Activated CD4-positive, alpha-beta T cell treated with anti-CD3 and anti-CD28 coated beads, Interleukin-2, amount 10 ng/mL, durations not matched to agents 7 days and 5 days (primary cell): Measurements from ENCODE around the gene PCGF3. TPM values are rescaled to one million over a fixed set of nuclear protein-coding genes. Genes with fewer than 3 reads are reported as not detected.
"Not testable (repeated sequence)": the region's sequence is repeated elsewhere in the genome, so short reads cannot be mapped to it uniquely, and the experiment has no call there.

Source experiments
- CTCF ChIA-PET: fragments of 350-600 bp; sonication (Branson Sonifier 250); formaldehyde crosslinking; loops from one replicate; lab custom pipeline; 2021; ENCODE audit warnings: antibody characterized with exemption; lab: Charles Lee
- POLR2A ChIA-PET: fragments of 350-600 bp; sonication (Branson Sonifier 250); formaldehyde crosslinking; loops from one replicate; lab custom pipeline; 2021; ENCODE audit warnings: antibody characterized with exemption; lab: Charles Lee
- DNase-seq: peaks from one replicate; pipeline ENCODE4 v3.0.0-alpha.2; 2020
- H3K27ac Mint-ChIP-seq: one replicate; pipeline ENCODE4 v1.8.0; 2021; ENCODE audit warnings: mild to moderate bottlenecking, moderate library complexity, mixed read lengths
- H3K27me3 Mint-ChIP-seq: one replicate; pipeline ENCODE4 v1.8.0; 2021; ENCODE audit warnings: mixed read lengths
- H3K36me3 Mint-ChIP-seq: one replicate; pipeline ENCODE4 v1.8.0; 2021; ENCODE audit warnings: low read depth, mixed read lengths
- H3K4me1 Mint-ChIP-seq: one replicate; pipeline ENCODE4 v1.8.0; 2021; ENCODE audit warnings: mixed read lengths
- H3K4me3 Mint-ChIP-seq: one replicate; pipeline ENCODE4 v1.8.0; 2021; ENCODE audit warnings: mild to moderate bottlenecking, moderate library complexity, mixed read lengths
- H3K9me3 Mint-ChIP-seq: one replicate; pipeline ENCODE4 v1.8.0; 2021; ENCODE audit warnings: mixed read lengths
- total RNA-seq, 2 experiments: library from RNA; stranded (reverse); gene quantifications; one replicate each; pipeline ENCODE4 v1.2.3, GENCODE V29; 2021

Gene PCGF3
- total RNA-seq, 2 experiments from 2014 or later, result 34.9 to 36.8 TPM

GRCh38 chr4:764405-765169 lies 59.0 kb downstream of the PCGF3 start:
- Mint-ChIP-seq H3K36me3 (peaks cover 59% of the 10 kb centered on the region), H3K9me3 (no peaks in the 10 kb centered on the region), H3K27ac (no peak overlapping the region), H3K27me3 (no peaks in the 10 kb centered on the region), H3K4me1 (peaks cover 11% of the 10 kb centered on the region), H3K4me3 (no peak overlapping the region)
- no peak for DNase-seq
- ChIA-PET CTCF (interaction anchor here (0.9 to 1.9 kb wide), 2 partner anchors 11 to 22 kb away, joined by 5 to 8 read pairs; no protein-coding TSS in a partner anchor), POLR2A (no interaction called here)

DNA sequence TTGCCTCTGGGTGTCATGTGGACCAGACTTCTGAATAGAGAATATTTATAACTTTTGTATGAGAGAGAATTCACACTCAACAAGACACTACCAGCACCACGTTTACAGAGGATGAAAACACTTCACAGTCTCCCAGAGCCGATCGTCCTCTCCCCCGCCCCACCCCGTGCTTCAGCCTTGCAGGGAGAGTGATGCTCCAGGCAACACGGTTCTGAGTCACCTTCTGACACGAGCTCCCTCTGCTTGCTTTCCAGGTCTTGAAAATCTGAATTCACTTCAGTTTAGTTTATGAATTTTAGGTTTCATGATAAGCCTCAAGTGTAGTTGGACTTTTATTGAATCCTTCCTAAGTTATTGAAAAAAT lies 60.5 kb downstream of the PCGF3 start:
- CTCF ChIA-PET, result interaction anchor here (1.1 to 1.9 kb wide), 3 partner anchors 9 to 90 kb away, joined by 3 to 8 read pairs (median 6); no protein-coding TSS in a partner anchor

DNA sequence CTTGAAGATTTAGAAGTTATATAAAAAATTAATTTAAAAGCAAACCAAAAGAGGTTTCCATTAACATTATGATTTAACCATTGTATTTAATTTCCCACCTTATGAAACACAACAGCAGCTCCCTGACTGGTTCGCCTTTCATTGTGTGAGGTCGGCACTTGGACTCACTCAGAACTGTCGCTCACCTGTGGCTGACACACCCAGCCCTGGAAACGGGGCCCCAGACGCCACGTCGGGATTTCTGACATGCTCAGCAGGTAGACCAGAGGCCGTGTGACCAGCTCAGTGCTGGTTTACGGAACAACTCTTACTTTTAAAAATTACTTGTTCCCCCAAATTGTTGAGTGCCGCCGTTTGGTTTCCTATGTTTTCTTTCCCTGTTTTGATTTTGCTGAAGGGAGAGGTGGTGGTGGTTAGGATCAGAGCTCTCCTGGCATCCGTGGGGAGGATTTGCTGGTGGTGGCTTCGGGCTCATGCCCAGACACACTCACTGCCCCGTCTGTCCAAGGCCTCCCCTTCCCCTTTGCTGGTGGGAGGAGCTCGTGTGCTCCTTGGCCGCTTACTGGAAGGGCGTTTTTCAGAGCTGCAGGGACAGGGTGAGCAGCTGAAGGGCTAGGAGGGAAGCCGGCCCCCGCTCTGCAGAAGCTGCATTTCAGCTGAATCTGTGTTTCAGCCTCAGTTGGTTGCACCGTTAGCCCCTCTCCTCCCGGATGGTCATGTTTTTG lies 61.1 kb downstream of the PCGF3 start:
- Mint-ChIP-seq H3K27ac (no peak overlapping the region), H3K4me3 (no peak overlapping the region), H3K27me3 (no peaks in the 10 kb centered on the region), H3K36me3 (peaks cover 51% of the 10 kb centered on the region), H3K4me1 (peaks cover 7% of the 10 kb centered on the region), H3K9me3 (no peaks in the 10 kb centered on the region)
- POLR2A ChIA-PET, result interaction anchor here (1.2 kb wide), 1 partner anchor 220 kb away, joined by 8 read pairs; the partner anchor contains the start of gene IDUA
- DNase-seq, result no peak
- CTCF ChIA-PET, result interaction anchor here (0.6 to 1.9 kb wide), 5 partner anchors 9 to 89 kb away, joined by 3 to 8 read pairs (median 3); no protein-coding TSS in a partner anchor

More for the DNA sequence above, 60.5 kb downstream of the PCGF3 start:
- no peaks in the 10 kb centered on the region for H3K9me3 Mint-ChIP-seq
- POLR2A ChIA-PET, result interaction anchor here (1.2 kb wide), 1 partner anchor 221 kb away, joined by 8 read pairs; the partner anchor contains the start of gene IDUA
- peaks cover 56% of the 10 kb centered on the region for H3K36me3 Mint-ChIP-seq
- no peak for DNase-seq
- H3K27ac Mint-ChIP-seq, result peak overlapping the region; percentile 71
- H3K4me1 Mint-ChIP-seq, result peaks cover 7% of the 10 kb centered on the region
- H3K4me3 Mint-ChIP-seq, result no peak overlapping the region
- no peaks in the 10 kb centered on the region for H3K27me3 Mint-ChIP-seq

DNA sequence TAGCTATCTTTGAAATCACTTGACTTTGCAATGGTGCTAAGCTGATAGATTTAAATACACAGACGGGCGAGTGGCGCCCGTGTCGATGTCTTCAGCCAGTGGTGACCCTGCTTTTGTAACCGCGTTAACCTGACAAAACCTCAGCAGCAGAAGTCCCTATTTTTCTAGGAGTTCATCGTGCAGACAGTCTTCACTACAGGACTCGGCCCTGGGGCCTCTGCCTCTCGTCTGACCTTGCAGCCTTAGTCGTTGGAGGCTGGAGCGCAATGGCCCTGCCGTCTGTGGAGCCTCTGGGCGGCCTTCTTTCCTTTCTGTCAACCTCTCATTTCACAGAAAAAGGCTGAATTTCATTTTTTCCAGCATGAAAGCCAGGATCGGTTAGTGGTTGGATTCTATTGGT lies 62.4 kb downstream of the PCGF3 start:
- H3K9me3 Mint-ChIP-seq, result no peaks in the 10 kb centered on the region
- no peaks in the 10 kb centered on the region for H3K27me3 Mint-ChIP-seq
- peaks cover 40% of the 10 kb centered on the region for H3K36me3 Mint-ChIP-seq
- ChIA-PET POLR2A (interaction anchor here (0.7 kb wide), 2 partner anchors 10 to 269 kb away, joined by 3 read pairs; no protein-coding TSS in a partner anchor), CTCF (no interaction called here)
- peaks cover 5% of the 10 kb centered on the region for H3K4me1 Mint-ChIP-seq
- DNase-seq, result no peak
- no peak overlapping the region for H3K4me3 Mint-ChIP-seq
- H3K27ac Mint-ChIP-seq, result no peak overlapping the region

- Mint-ChIP-seq H3K27me3 (no peaks in the 10 kb centered on the region), H3K36me3 (peaks cover 35% of the 10 kb centered on the region)
These were observed 63.4 kb downstream of the PCGF3 start for GRCh38 chr4:768995-769394.

GRCh38 chr4:769511-769910 lies 63.9 kb downstream of the PCGF3 start:
- CTCF ChIA-PET, result interaction anchor here (1.5 kb wide), 1 partner anchor 27 kb away, joined by 3 read pairs; no protein-coding TSS in a partner anchor
- DNase-seq, result no peak
- Mint-ChIP-seq H3K27ac (peak overlapping the region; percentile 48), H3K27me3 (no peaks in the 10 kb centered on the region), H3K9me3 (peaks cover 3% of the 10 kb centered on the region), H3K4me3 (no peak overlapping the region), H3K36me3 (peaks cover 40% of the 10 kb centered on the region), H3K4me1 (peaks cover 9% of the 10 kb centered on the region)
- POLR2A ChIA-PET, result no interaction called here

More at GRCh38 chr4:768995-769394, 63.4 kb downstream of the PCGF3 start:
- H3K27ac Mint-ChIP-seq, result no peak overlapping the region
- no peaks in the 10 kb centered on the region for H3K9me3 Mint-ChIP-seq
- peaks cover 5% of the 10 kb centered on the region for H3K4me1 Mint-ChIP-seq
- no peak overlapping the region for H3K4me3 Mint-ChIP-seq
- ChIA-PET CTCF (interaction anchor here (1.5 kb wide), 1 partner anchor 27 kb away, joined by 3 read pairs; no protein-coding TSS in a partner anchor), POLR2A (no interaction called here)
- DNase-seq, result no peak

GRCh38 chr4:770022-770421 lies 64.4 kb downstream of the PCGF3 start:
- POLR2A ChIA-PET, result no interaction called here
- Mint-ChIP-seq H3K27ac (no peak overlapping the region), H3K9me3 (peaks cover 6% of the 10 kb centered on the region), H3K36me3 (peaks cover 40% of the 10 kb centered on the region), H3K4me1 (peaks cover 14% of the 10 kb centered on the region), H3K4me3 (no peak overlapping the region), H3K27me3 (no peaks in the 10 kb centered on the region)
- no peak for DNase-seq
- CTCF ChIA-PET, result interaction anchor here (1.5 kb wide), 1 partner anchor 28 kb away, joined by 3 read pairs; no protein-coding TSS in a partner anchor

DNA sequence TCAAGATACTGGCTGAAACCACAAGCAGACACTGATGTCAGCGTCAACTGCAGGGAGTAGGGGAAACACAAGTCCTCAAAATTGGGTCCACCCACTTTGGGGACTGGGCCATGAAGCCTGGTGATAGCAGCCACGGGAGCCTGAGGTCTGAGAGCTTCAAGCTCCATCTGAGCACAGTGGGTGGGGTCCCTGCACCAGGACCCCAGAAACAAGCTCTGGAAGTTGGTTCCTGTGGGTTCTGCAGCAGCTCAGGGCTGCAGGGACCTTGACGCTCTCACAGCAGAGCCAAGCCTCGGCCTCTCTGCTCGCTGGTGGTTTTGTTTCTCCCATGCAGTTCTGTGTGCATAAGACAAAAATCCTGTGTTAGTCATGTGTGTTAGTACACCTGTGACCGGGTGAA lies 65.8 kb downstream of the PCGF3 start:
- Mint-ChIP-seq H3K4me1 (peaks cover 18% of the 10 kb centered on the region), H3K4me3 (no peak overlapping the region), H3K27ac (no peak overlapping the region), H3K9me3 (peaks cover 6% of the 10 kb centered on the region), H3K27me3 (no peaks in the 10 kb centered on the region), H3K36me3 (peaks cover 47% of the 10 kb centered on the region)
- CTCF ChIA-PET, result interaction anchor here (0.8 kb wide), 1 partner anchor 28 kb away, joined by 3 read pairs; no protein-coding TSS in a partner anchor
- POLR2A ChIA-PET, result no interaction called here
- no peak for DNase-seq

DNA sequence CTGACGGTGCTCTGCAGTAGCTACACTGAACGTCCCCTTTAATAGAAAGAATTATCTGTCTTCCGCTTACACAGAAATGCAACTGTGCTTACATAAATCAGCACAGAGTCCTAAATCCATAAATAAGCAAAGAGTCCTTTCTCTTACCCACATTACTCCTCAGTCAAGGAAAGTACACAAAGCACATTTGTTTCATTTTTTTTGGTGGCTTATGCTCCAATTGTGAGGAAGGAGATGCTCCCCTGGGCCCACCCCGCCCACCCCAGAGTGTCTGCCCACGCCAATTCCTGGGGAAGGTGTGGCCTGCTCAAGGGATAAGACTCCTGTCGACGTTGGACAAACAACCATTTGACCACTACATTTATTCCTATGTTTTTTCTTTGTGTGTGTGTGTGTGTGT lies 66.5 kb downstream of the PCGF3 start:
- CTCF ChIA-PET, result no interaction called here
- Mint-ChIP-seq H3K4me1 (peaks cover 23% of the 10 kb centered on the region), H3K27me3 (no peaks in the 10 kb centered on the region), H3K9me3 (peaks cover 6% of the 10 kb centered on the region), H3K27ac (no peak overlapping the region), H3K36me3 (peaks cover 45% of the 10 kb centered on the region), H3K4me3 (no peak overlapping the region)
- POLR2A ChIA-PET, result no interaction called here
- DNase-seq, result no peak

GRCh38 chr4:772776-773175 lies 67.1 kb downstream of the PCGF3 start:
- CTCF ChIA-PET, result no interaction called here
- no peak overlapping the region for H3K4me3 Mint-ChIP-seq
- H3K9me3 Mint-ChIP-seq, result peaks cover 6% of the 10 kb centered on the region
- H3K36me3 Mint-ChIP-seq, result peaks cover 52% of the 10 kb centered on the region
- no peak for DNase-seq
- H3K4me1 Mint-ChIP-seq, result peaks cover 28% of the 10 kb centered on the region
- no peak overlapping the region for H3K27ac Mint-ChIP-seq
- POLR2A ChIA-PET, result no interaction called here
- no peaks in the 10 kb centered on the region for H3K27me3 Mint-ChIP-seq

DNA sequence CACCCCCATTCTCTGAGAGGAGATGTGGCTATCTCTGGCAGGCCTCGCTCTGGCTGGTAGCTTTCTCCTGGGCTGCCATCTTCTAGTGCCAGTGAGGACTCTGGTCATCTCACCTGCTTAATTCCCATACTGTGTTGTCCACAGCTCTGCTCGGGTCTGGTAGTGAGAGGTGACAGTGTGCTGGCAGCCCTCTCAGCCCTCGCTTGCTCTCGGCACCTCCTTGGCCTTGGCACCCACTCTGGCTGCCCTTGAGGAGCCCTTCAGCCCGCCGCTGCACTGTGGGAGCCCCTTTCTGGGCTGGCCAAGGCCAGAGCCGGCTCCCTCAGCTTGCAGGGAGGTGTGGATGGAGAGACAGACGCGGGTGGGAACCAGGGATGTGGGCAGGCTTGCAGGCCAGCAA lies 67.6 kb downstream of the PCGF3 start:
- Mint-ChIP-seq H3K9me3 (peaks cover 6% of the 10 kb centered on the region), H3K27me3 (no peaks in the 10 kb centered on the region), H3K4me3 (no peak overlapping the region), H3K27ac (no peak overlapping the region), H3K4me1 (peaks cover 32% of the 10 kb centered on the region), H3K36me3 (peaks cover 54% of the 10 kb centered on the region)
- POLR2A ChIA-PET, result no interaction called here
- CTCF ChIA-PET, result no interaction called here
- no peak for DNase-seq

- Mint-ChIP-seq H3K36me3 (peaks cover 62% of the 10 kb centered on the region), H3K4me1 (peaks cover 33% of the 10 kb centered on the region)
- POLR2A ChIA-PET, H3K9me3 Mint-ChIP-seq, H3K27ac Mint-ChIP-seq, H3K27me3 Mint-ChIP-seq, DNase-seq, H3K4me3 Mint-ChIP-seq: not testable (repeated sequence)
- CTCF ChIA-PET, result interaction anchor here (2.1 kb wide), 1 partner anchor 10 kb away, joined by 8 read pairs; no protein-coding TSS in a partner anchor
These were observed 68.9 kb downstream of the PCGF3 start for GRCh38 chr4:774419-775092.
